AG04449 (cell line): ENCODE data around the gene CDC25B.
"Not testable (repeated sequence)": the region's sequence is repeated elsewhere in the genome, so short reads cannot be mapped to it uniquely, and the experiment has no call there.

Source experiments
- CTCF ChIA-PET: fragments of 350-600 bp; formaldehyde crosslinking; extraction: SDS; loops from one replicate; lab custom pipeline; 2021; ENCODE audit warnings: antibody characterized with exemption; lab: Yijun Ruan, JAX
- POLR2A ChIA-PET: fragments of 400-600, 350-600 bp; formaldehyde crosslinking; extraction: SDS; loops from one replicate; lab custom pipeline; 2020; ENCODE audit warnings: antibody characterized with exemption, inconsistent platforms; lab: Yijun Ruan, JAX
- DNase-seq: peaks from one replicate; pipeline ENCODE4 v3.0.0-alpha.2; 2010; ENCODE audit warnings: low read depth, low spot score
- H3K4me3 ChIP-seq: 2 replicates; pipeline ENCODE4 v1.5.1; 2011; ENCODE audit warnings: low read depth, mild to moderate bottlenecking, control low read depth, low read length
- CTCF ChIP-seq: IDR thresholded peaks from one replicate; pipeline ENCODE4 v1.5.1; 2011; ENCODE audit warnings: mild to moderate bottlenecking, moderate library complexity, low read length, control low read depth, inconsistent platforms; ENCODE audit not compliant: insufficient read depth; ENCODE audit errors: missing control alignments

Gene CDC25B

GRCh38 chr20:3785240-3786125, 10.6 kb upstream of the CDC25B start:
- DNase-seq: no peak
- TF ChIP-seq CTCF: no peak
- ChIA-PET POLR2A (interaction anchor here (1.1 to 2.2 kb wide), 6 partner anchors 10 to 109 kb away, joined by 3 to 12 read pairs (median 7); partner anchors contain the start of genes ADISSP, AP5S1 and CDC25B), CTCF (interaction anchor here (1.2 to 11.6 kb wide), 11 partner anchors 8 to 107 kb away, joined by 3 to 255 read pairs (median 17); partner anchors contain the start of genes ADAM33, ADISSP, AP5S1 and CDC25B)
- H3K4me3 ChIP-seq: peak overlapping the region; percentile 80

- ChIA-PET CTCF (interaction anchor here (0.6 to 11.6 kb wide), 11 partner anchors 9 to 107 kb away, joined by 3 to 255 read pairs (median 17); partner anchors contain the start of genes ADAM33, ADISSP, AP5S1 and CDC25B), POLR2A (interaction anchor here (1.0 to 2.2 kb wide), 7 partner anchors 10 to 109 kb away, joined by 3 to 12 read pairs (median 5); partner anchors contain the start of genes ADAM33, ADISSP, AP5S1 and CDC25B)
- H3K4me3 ChIP-seq: peak overlapping the region; percentile 80
- DNase-seq: no peak
- TF ChIP-seq CTCF: peak; percentile 1
Measured at GRCh38 chr20:3786126-3786484, 10.0 kb upstream of the CDC25B start.

- H3K4me3 ChIP-seq: peak within 1 kb of the TSS; percentile 80
- ChIA-PET CTCF (interaction anchor here (0.6 to 11.6 kb wide), 16 partner anchors 8 to 298 kb away, joined by 3 to 255 read pairs (median 10); partner anchors contain the start of genes ADAM33, ADISSP, AP5S1 and CDC25B), POLR2A (interaction anchor here (1.0 to 2.2 kb wide), 8 partner anchors 9 to 110 kb away, joined by 3 to 12 read pairs (median 4); partner anchors contain the start of genes ADAM33, ADISSP, AP5S1 and CDC25B)
- TF ChIP-seq CTCF: peak; percentile 70
- DNase-seq: no peak
Measured at GRCh38 chr20:3786665-3787323, 9.3 kb upstream of the CDC25B start, which contains the start of gene CENPB. TSS of gene CENPB (minus strand) at chr20:3786740. CDS start at chr20:3786483, 257 bp downstream.

- CTCF ChIA-PET: interaction anchor here (0.9 to 11.6 kb wide), 15 partner anchors 8 to 297 kb away, joined by 3 to 255 read pairs (median 10); partner anchors contain the start of genes ADAM33, ADISSP, AP5S1 and CDC25B
- TF ChIP-seq CTCF: no peak
Measured at GRCh38 chr20:3787324-3788014, 8.6 kb upstream of the CDC25B start.

GRCh38 chr20:3788685-3789155, 7.4 kb upstream of the CDC25B start:
- POLR2A ChIA-PET: no interaction called here
- no peak overlapping the region for H3K4me3 ChIP-seq

More at GRCh38 chr20:3787324-3788014, 8.6 kb upstream of the CDC25B start:
- H3K4me3 ChIP-seq: peak overlapping the region; percentile 43
- DNase-seq: no peak
- POLR2A ChIA-PET: interaction anchor here (1.0 to 2.2 kb wide), 2 partner anchors 24 to 33 kb away, joined by 3 to 12 read pairs; partner anchors contain the start of gene AP5S1

GRCh38 chr20:3789201-3789600, 6.9 kb upstream of the CDC25B start:
- DNase-seq, H3K4me3 ChIP-seq: not testable (repeated sequence)
- POLR2A ChIA-PET: interaction anchor here (0.7 kb wide), 1 partner anchor 58 kb away, joined by 4 read pairs; the partner anchor contains the start of gene MAVS
- CTCF ChIA-PET: interaction anchor here (0.6 to 11.6 kb wide), 7 partner anchors 32 to 282 kb away, joined by 3 to 255 read pairs (median 3); partner anchors contain the start of gene AP5S1

More at GRCh38 chr20:3788685-3789155, 7.4 kb upstream of the CDC25B start:
- no peak for TF ChIP-seq CTCF
- DNase-seq: no peak
- CTCF ChIA-PET: interaction anchor here (0.7 to 11.6 kb wide), 9 partner anchors 13 to 110 kb away, joined by 3 to 255 read pairs (median 20); partner anchors contain the start of genes ADAM33 and AP5S1

GRCh38 chr20:3794168-3794567, 1.9 kb upstream of the CDC25B start:
- CTCF ChIA-PET: interaction anchor here (2.0 to 3.3 kb wide), 3 partner anchors 9 to 26 kb away, joined by 10 to 18 read pairs (median 14); partner anchors contain the start of genes AP5S1 and CENPB
- H3K4me3 ChIP-seq, DNase-seq, POLR2A ChIA-PET: not testable (repeated sequence)
